Caco-2 (cell line): ENCODE data around the gene DCUN1D3. TPM values are rescaled to one million over a fixed set of nuclear protein-coding genes. Genes with fewer than 3 reads are reported as not detected.

ENCODE experiments used
- BruUV-seq: library from RNA; stranded (reverse); fragments of 400-500 nt; replicated peaks from 2 replicates; lab custom pipeline; 2021; lab: Mats Ljungman, UMichigan
- CTCF ChIA-PET: fragments of 300-600 bp; sonication (Branson Sonifier 250); formaldehyde crosslinking; loops from one replicate; lab custom pipeline; 2022; ENCODE audit warnings: antibody characterized with exemption; lab: Charles Lee
- POLR2A ChIA-PET: fragments of 300-600 bp; sonication (Branson Sonifier 250); formaldehyde crosslinking; loops from one replicate; lab custom pipeline; 2022; ENCODE audit warnings: antibody characterized with exemption; lab: Charles Lee
- DNase-seq, 2 experiments: peaks; one replicate each; pipeline versions ENCODE4 v3.0.0 to v3.0.0-alpha.2; 2020 to 2022
- H3K27me3 ChIP-seq: replicated peaks from 2 replicates; pipeline ENCODE4 v1.6.0; 2011; ENCODE audit warnings: low read length; ENCODE audit not compliant: control insufficient read depth, insufficient read depth
- H3K36me3 ChIP-seq: 2 replicates; pipeline ENCODE4 v1.5.1; 2011; ENCODE audit warnings: low read length; ENCODE audit not compliant: control insufficient read depth, insufficient read depth
- H3K4me1 ChIP-seq: fragments of 250-450 bp; sonication (Bioruptor Pico); 2 replicates; pipeline ENCODE4 v1.5.1; 2020; ENCODE audit warnings: mild to moderate bottlenecking
- H3K4me3 ChIP-seq: 2 replicates; pipeline ENCODE4 v1.5.1; 2011; ENCODE audit warnings: low read depth, mild to moderate bottlenecking, control low read depth, low read length
- H3K9me3 ChIP-seq: fragments of 250-450 bp; sonication (Bioruptor Pico); 2 replicates; pipeline ENCODE4 v1.5.1; 2020; ENCODE audit warnings: mild to moderate bottlenecking, moderate library complexity
- H3K27ac Mint-ChIP-seq: one replicate; pipeline ENCODE4 v1.8.0; 2022; ENCODE audit warnings: mixed read lengths; ENCODE audit not compliant: unreplicated experiment
- H3K27me3 Mint-ChIP-seq: one replicate; pipeline ENCODE4 v1.8.0; 2022; ENCODE audit warnings: mixed read lengths; ENCODE audit not compliant: insufficient read depth, unreplicated experiment
- H3K36me3 Mint-ChIP-seq: one replicate; pipeline ENCODE4 v1.8.0; 2022; ENCODE audit warnings: mild to moderate bottlenecking, mixed read lengths; ENCODE audit not compliant: insufficient read depth, unreplicated experiment
- H3K4me1 Mint-ChIP-seq: one replicate; pipeline ENCODE4 v1.8.0; 2022; ENCODE audit warnings: low read depth, mixed read lengths; ENCODE audit not compliant: unreplicated experiment
- H3K4me3 Mint-ChIP-seq: one replicate; pipeline ENCODE4 v1.8.0; 2022; ENCODE audit warnings: mild to moderate bottlenecking, moderate library complexity, mixed read lengths; ENCODE audit not compliant: unreplicated experiment
- H3K9me3 Mint-ChIP-seq: one replicate; pipeline ENCODE4 v1.8.0; 2022; ENCODE audit warnings: mixed read lengths; ENCODE audit not compliant: unreplicated experiment
- intact Hi-C: fragments of 100-400 bp; cut with micrococcal nuclease; formaldehyde crosslinking; loops from one replicate; pipeline ENCODE4 v1.10.0; 2022; ENCODE audit not compliant: unreplicated experiment
- total RNA-seq: library from RNA; stranded (reverse); gene quantifications from 2 replicates; pipeline ENCODE4 v1.2.3, GENCODE V29; 2022
- TF ChIP-seq, protein P1 (sequence below), 2 experiments: fragments of 200-600 bp in 1 of 2; IDR thresholded peaks; 1 replicate in 1 of 2; 2 replicates in 1 of 2; pipeline versions ENCODE4 v1.5.1 to v1.8.0; 2011 to 2022; ENCODE audit warnings: antibody characterized with exemption in 1 of 2, control low read depth in 1 of 2, inconsistent platforms in 1 of 2, low read depth in 1 of 2, low read length in 1 of 2, mild to moderate bottlenecking in 1 of 2, moderate library complexity in 1 of 2; ENCODE audit not compliant: insufficient read depth in 1 of 2, severe bottlenecking in 1 of 2, unreplicated experiment in 1 of 2

The DCUN1D3 gene
- total RNA-seq, 1 experiment from 2014 or later, result 19.2 TPM

DNA sequence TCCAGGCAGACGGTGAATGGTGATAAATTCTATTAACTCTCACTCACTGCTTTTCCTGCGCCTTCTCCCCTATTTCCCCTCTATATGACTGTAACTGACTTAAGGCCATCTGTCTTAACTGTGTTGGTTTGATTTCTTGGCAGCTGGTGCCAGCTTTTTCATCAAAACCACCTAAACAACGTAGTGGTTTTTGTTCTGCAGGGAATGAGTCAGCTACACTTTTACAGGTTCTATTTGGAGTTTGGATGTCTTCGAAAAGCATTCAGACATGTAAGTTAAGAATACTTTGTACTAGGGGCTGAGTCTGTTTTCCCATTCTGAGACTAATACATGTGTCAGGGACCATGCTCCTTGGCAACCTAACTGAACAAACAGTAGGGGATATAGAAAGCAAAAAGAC, 85.4 kb downstream of the DCUN1D3 start:
- H3K4me1 ChIP-seq, result no peaks in the 10 kb centered on the region
- H3K27me3 Mint-ChIP-seq, result no peaks in the 10 kb centered on the region
- no peak overlapping the region for H3K4me3 Mint-ChIP-seq
- POLR2A ChIA-PET, result no interaction called here
- no peaks in the 10 kb centered on the region for H3K9me3 ChIP-seq
- H3K4me3 ChIP-seq, result no peak overlapping the region
- no peaks in the 10 kb centered on the region for H3K36me3 Mint-ChIP-seq
- H3K27ac Mint-ChIP-seq, result no peak overlapping the region
- H3K36me3 ChIP-seq, result no peaks in the 10 kb centered on the region; the same call in 1 of the 2 replicates
- TF ChIP-seq, protein P1, sequence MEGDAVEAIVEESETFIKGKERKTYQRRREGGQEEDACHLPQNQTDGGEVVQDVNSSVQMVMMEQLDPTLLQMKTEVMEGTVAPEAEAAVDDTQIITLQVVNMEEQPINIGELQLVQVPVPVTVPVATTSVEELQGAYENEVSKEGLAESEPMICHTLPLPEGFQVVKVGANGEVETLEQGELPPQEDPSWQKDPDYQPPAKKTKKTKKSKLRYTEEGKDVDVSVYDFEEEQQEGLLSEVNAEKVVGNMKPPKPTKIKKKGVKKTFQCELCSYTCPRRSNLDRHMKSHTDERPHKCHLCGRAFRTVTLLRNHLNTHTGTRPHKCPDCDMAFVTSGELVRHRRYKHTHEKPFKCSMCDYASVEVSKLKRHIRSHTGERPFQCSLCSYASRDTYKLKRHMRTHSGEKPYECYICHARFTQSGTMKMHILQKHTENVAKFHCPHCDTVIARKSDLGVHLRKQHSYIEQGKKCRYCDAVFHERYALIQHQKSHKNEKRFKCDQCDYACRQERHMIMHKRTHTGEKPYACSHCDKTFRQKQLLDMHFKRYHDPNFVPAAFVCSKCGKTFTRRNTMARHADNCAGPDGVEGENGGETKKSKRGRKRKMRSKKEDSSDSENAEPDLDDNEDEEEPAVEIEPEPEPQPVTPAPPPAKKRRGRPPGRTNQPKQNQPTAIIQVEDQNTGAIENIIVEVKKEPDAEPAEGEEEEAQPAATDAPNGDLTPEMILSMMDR (IDR thresholded peaks at IDR 0.05; ENCODE audit: insufficient read depth in 1 of 2, low read depth in 1 of 2, low read length in 1 of 2, severe bottlenecking in 1 of 2, unreplicated experiment in 1 of 2), result no peak
- intact Hi-C loops, result no loop called here
- CTCF ChIA-PET, result no interaction called here
- no TSS peak for BruUV-seq
- H3K27me3 ChIP-seq, result no peaks in the 10 kb centered on the region
- no peaks in the 10 kb centered on the region for H3K9me3 Mint-ChIP-seq
- no peak for DNase-seq
- no peaks in the 10 kb centered on the region for H3K4me1 Mint-ChIP-seq

DNA sequence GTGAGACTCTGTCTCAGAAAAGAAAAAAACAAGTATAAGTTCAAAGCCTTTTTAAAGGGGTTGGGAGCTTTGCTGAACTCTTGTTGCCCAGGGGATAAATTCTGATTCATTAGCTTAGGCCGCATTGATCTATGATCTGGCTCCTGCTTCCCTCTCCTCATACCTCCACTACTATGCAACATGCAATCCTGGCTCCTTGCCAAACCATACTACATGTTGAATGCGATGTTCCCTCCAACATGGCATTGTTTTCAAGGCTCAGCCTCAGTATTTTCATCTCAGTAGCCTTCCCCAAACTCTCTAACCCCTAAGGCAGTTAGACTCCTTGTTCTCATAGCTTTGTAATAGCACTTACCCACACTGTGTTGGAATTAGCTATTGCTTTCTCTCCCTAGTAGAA, 87.6 kb downstream of the DCUN1D3 start:
- Mint-ChIP-seq H3K27ac (no peak overlapping the region), H3K4me3 (no peak overlapping the region), H3K4me1 (no peaks in the 10 kb centered on the region), H3K9me3 (no peaks in the 10 kb centered on the region), H3K27me3 (no peaks in the 10 kb centered on the region), H3K36me3 (peaks cover 8% of the 10 kb centered on the region)
- TF ChIP-seq, protein P1 (IDR thresholded peaks at IDR 0.05; ENCODE audit: insufficient read depth in 1 of 2, low read depth in 1 of 2, low read length in 1 of 2, severe bottlenecking in 1 of 2, unreplicated experiment in 1 of 2), result no peak
- no peaks in the 10 kb centered on the region for H3K4me1 ChIP-seq
- no peak overlapping the region for H3K4me3 ChIP-seq
- intact Hi-C loops, result no loop called here
- H3K27me3 ChIP-seq, result no peaks in the 10 kb centered on the region
- POLR2A ChIA-PET, result no interaction called here
- no TSS peak for BruUV-seq
- no peak for DNase-seq
- no peaks in the 10 kb centered on the region for H3K36me3 ChIP-seq
- CTCF ChIA-PET, result no interaction called here
- H3K9me3 ChIP-seq, result no peaks in the 10 kb centered on the region

DNA sequence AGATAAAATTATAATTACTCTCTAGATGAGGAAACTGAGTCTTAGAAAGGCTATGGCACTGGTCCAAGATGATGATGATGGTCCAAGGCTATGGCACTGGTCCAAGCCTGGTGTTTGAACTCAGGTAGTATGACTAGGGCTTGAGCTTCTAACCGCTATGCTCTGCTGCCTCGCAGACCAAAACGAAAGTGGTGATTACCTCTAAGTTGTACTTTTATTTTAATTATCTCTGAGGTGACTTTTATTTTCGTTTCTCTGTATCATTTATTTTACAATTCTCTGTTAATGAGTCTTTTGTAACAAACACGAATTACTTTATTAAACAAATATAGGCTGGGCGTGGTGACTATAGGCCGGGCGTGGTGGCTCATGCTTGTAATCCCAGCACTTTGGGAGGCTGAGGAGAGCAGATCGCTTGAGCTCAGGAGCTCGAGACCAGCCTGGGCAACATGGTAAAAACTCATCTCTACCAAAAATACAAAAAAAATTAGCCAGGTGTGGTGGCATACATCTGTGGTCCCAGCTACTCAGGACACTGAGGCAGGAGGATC, 88.2 kb downstream of the DCUN1D3 start:
- H3K4me1 Mint-ChIP-seq, result no peaks in the 10 kb centered on the region
- CTCF ChIA-PET, result no interaction called here
- DNase-seq, result no peak

More for the DNA sequence above, 88.2 kb downstream of the DCUN1D3 start:
- Histone ChIP-seq H3K9me3 (no peaks in the 10 kb centered on the region), H3K36me3 (no peaks in the 10 kb centered on the region), H3K4me1 (no peaks in the 10 kb centered on the region), H3K27me3 (no peaks in the 10 kb centered on the region), H3K4me3 (no peak overlapping the region)
- Mint-ChIP-seq H3K4me3 (no peak overlapping the region), H3K36me3 (peaks cover 11% of the 10 kb centered on the region), H3K27ac (no peak overlapping the region), H3K27me3 (no peaks in the 10 kb centered on the region), H3K9me3 (no peaks in the 10 kb centered on the region)
- intact Hi-C loops, result no loop called here
- POLR2A ChIA-PET, result no interaction called here
- no TSS peak for BruUV-seq
- TF ChIP-seq, protein P1 (IDR thresholded peaks at IDR 0.05; ENCODE audit: insufficient read depth in 1 of 2, low read depth in 1 of 2, low read length in 1 of 2, severe bottlenecking in 1 of 2, unreplicated experiment in 1 of 2), result no peak
